Activated CD4-positive, alpha-beta T cell treated with anti-CD3 and anti-CD28 coated beads, Interleukin-2, amount 10 ng/mL, durations not matched to agents 24 days and 14 days (primary cell): Measurements from ENCODE around the gene GIMAP2. TPM values are rescaled to one million over a fixed set of nuclear protein-coding genes. Genes with fewer than 3 reads are reported as not detected.

Source experiments
- DNase-seq: peaks from one replicate; pipeline ENCODE4 v3.0.0; 2022
- H3K27ac Mint-ChIP-seq: one replicate; pipeline ENCODE4 v1.8.0; 2022; ENCODE audit warnings: mild to moderate bottlenecking, mixed read lengths
- H3K27me3 Mint-ChIP-seq: one replicate; pipeline ENCODE4 v1.8.0; 2022; ENCODE audit warnings: mixed read lengths
- H3K36me3 Mint-ChIP-seq: one replicate; pipeline ENCODE4 v1.8.0; 2022; ENCODE audit warnings: low read depth, mild to moderate bottlenecking, mixed read lengths
- H3K4me1 Mint-ChIP-seq: one replicate; pipeline ENCODE4 v1.8.0; 2021; ENCODE audit warnings: mixed read lengths
- H3K4me3 Mint-ChIP-seq: one replicate; pipeline ENCODE4 v1.8.0; 2022; ENCODE audit warnings: mild to moderate bottlenecking, moderate library complexity, mixed read lengths
- H3K9me3 Mint-ChIP-seq: one replicate; pipeline ENCODE4 v1.8.0; 2021; ENCODE audit warnings: mixed read lengths
- intact Hi-C: fragments of 100-400 bp; cut with micrococcal nuclease; formaldehyde crosslinking; loops from one replicate; pipeline ENCODE4 v1.15.1; 2023
- total RNA-seq: library from RNA; stranded (reverse); gene quantifications from 2 replicates; pipeline ENCODE4 v1.2.3, GENCODE V29; 2022

GIMAP2 gene
- total RNA-seq, 1 donor from 2014 or later = 28.2 TPM

DNA sequence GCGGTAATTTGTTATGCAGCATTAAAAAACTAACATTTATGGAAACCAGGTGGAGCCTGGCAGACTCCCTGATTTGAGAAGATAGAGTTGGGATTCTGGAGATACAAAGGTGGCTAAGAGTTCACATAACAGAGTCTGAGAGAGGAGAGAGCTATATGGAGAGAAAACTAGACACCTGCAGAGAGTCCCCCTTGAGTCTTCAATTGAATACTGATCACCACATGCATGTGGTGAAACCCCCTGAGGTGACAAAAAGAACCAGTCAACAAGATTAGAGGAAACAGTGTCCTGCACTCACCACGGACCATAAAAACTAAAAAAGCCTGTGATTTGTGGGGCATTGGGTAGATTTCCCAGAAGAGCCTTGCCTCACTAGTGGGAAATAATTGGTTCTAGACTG is 10.1 kb downstream of the GIMAP2 start:
- Mint-ChIP-seq H3K4me3 (no peak overlapping the region), H3K27me3 (no peaks in the 10 kb centered on the region), H3K27ac (no peak overlapping the region), H3K9me3 (peaks cover 30% of the 10 kb centered on the region), H3K4me1 (peaks cover 14% of the 10 kb centered on the region), H3K36me3 (peaks cover 77% of the 10 kb centered on the region)
- DNase-seq = no peak
- intact Hi-C loops = no loop called here

GRCh38 chr7:150703209-150703608 is 17.7 kb downstream of the GIMAP2 start:
- Mint-ChIP-seq H3K27me3 (no peaks in the 10 kb centered on the region), H3K9me3 (peaks cover 50% of the 10 kb centered on the region), H3K36me3 (peaks cover 65% of the 10 kb centered on the region), H3K4me1 (peaks cover 2% of the 10 kb centered on the region), H3K4me3 (no peak overlapping the region), H3K27ac (no peak overlapping the region)
- intact Hi-C loops = no loop called here
- DNase-seq = no peak

- H3K4me3 Mint-ChIP-seq = peak overlapping the region; percentile 89
- peak overlapping the region; percentile 87 for H3K27ac Mint-ChIP-seq
- no peaks in the 10 kb centered on the region for H3K27me3 Mint-ChIP-seq
- intact Hi-C loops = loop anchor here (5.0 kb wide), 1 partner anchor 83 kb away; the partner anchor contains the start of gene GIMAP6
- peaks cover 53% of the 10 kb centered on the region for H3K36me3 Mint-ChIP-seq
- peaks cover 16% of the 10 kb centered on the region for H3K9me3 Mint-ChIP-seq
- H3K4me1 Mint-ChIP-seq = peaks cover 45% of the 10 kb centered on the region
- peak; percentile 69 for DNase-seq
Observed at GRCh38 chr7:150715293-150715692, 29.8 kb downstream of the GIMAP2 start.

DNA sequence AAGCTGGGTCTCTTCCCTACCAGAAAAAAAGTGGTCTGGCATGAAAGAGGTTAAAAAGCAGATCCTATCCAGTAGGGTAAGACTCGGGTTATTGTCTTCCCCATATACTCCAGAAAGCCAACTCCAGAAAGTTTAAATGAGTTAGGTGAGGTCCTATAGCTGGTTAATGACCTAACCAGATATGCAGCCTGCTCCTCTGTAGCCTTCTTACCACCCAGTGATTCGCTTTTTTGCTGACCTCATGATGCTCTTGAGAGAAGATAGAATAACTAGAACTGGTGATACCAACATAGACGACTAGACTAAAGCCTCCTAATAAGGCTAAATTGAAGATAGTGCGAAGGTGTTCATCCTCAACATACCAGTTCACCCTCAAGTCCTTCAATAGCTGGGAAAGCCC is 30.2 kb downstream of the GIMAP2 start:
- H3K4me1 Mint-ChIP-seq = peaks cover 47% of the 10 kb centered on the region
- intact Hi-C loops = loop anchor here (1.0 to 5.0 kb wide), 4 partner anchors 29 to 83 kb away; partner anchors contain the start of gene GIMAP6
- no peaks in the 10 kb centered on the region for H3K27me3 Mint-ChIP-seq
- H3K36me3 Mint-ChIP-seq = peaks cover 56% of the 10 kb centered on the region
- peak overlapping the region; percentile 89 for H3K4me3 Mint-ChIP-seq
- H3K9me3 Mint-ChIP-seq = peaks cover 16% of the 10 kb centered on the region
- peak overlapping the region; percentile 87 for H3K27ac Mint-ChIP-seq
- no peak for DNase-seq

GRCh38 chr7:150716368-150716767 is 30.9 kb downstream of the GIMAP2 start, which contains the start of gene GIMAP1:
Gene GIMAP1 (plus strand): TSS chr7:150716613. CDS start chr7:150719048, 2,435 bp downstream.
- Mint-ChIP-seq H3K27ac (peak within 1 kb of the TSS; percentile 87), H3K4me3 (peak within 1 kb of the TSS; percentile 89), H3K4me1 (peaks cover 52% of the 10 kb centered on the region), H3K27me3 (no peaks in the 10 kb centered on the region), H3K36me3 (peaks cover 62% of the 10 kb centered on the region), H3K9me3 (peaks cover 16% of the 10 kb centered on the region)
- intact Hi-C loops = loop anchor here (1.0 to 5.0 kb wide), 4 partner anchors 30 to 84 kb away; partner anchors contain the start of gene GIMAP6
- DNase-seq = peak; percentile 91

DNA sequence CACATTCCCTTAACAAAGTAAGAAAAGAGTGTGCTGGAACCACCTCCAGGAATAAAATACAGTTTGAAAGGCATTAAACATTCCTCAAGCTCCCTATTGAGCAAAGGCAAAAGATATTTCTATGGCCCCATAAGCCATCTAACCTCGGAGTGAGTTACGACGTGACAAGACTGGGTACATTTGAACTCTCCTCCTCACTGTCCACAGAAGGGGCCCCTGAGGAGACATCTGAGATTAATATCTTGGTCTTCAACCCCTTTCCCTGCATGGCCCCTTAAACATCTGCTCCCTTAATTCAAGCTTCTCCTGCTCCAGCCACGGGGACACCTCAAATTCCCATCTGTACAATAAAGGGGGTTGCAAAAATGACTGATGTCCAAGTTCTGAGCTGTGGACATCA is 31.4 kb downstream of the GIMAP2 start:
- Mint-ChIP-seq H3K9me3 (peaks cover 16% of the 10 kb centered on the region), H3K4me3 (peak overlapping the region; percentile 89), H3K36me3 (peaks cover 68% of the 10 kb centered on the region), H3K27ac (peak overlapping the region; percentile 87), H3K27me3 (no peaks in the 10 kb centered on the region), H3K4me1 (peaks cover 56% of the 10 kb centered on the region)
- intact Hi-C loops = loop anchor here (1.0 to 5.0 kb wide), 4 partner anchors 30 to 85 kb away; partner anchors contain the start of gene GIMAP6
- peak; percentile 59 for DNase-seq

- peaks cover 70% of the 10 kb centered on the region for H3K36me3 Mint-ChIP-seq
- no peaks in the 10 kb centered on the region for H3K27me3 Mint-ChIP-seq
- H3K9me3 Mint-ChIP-seq = peaks cover 8% of the 10 kb centered on the region
- intact Hi-C loops = loop anchor here (1.0 to 5.0 kb wide), 4 partner anchors 14 to 86 kb away; partner anchors contain the start of gene GIMAP6
- peak; percentile 78 for DNase-seq
- H3K4me3 Mint-ChIP-seq = peak overlapping the region; percentile 89
- peaks cover 63% of the 10 kb centered on the region for H3K4me1 Mint-ChIP-seq
- peak overlapping the region; percentile 87 for H3K27ac Mint-ChIP-seq
Observed at GRCh38 chr7:150717814-150718420, 32.4 kb downstream of the GIMAP2 start.

DNA sequence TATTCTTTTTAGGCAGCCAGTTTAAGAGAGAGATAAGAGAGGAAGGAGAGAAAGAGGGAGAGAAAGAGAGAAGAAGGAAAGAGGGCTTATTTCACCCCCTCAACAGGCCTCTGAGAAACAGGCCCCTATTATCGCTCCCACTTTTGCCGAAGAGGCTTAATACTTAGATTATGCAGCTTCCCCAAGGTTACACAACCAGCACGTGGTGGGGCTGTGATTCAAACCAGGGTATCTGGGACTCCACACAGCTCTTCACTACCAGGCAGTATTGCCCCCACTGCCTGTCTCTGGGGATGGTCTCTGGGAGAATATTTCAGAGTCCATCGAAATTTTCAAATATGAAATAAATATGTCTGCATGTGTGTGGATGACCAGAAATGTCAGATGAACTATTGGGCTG is 33.9 kb downstream of the GIMAP2 start:
- H3K36me3 Mint-ChIP-seq = peaks cover 75% of the 10 kb centered on the region
- H3K27me3 Mint-ChIP-seq = no peaks in the 10 kb centered on the region
- H3K9me3 Mint-ChIP-seq = no peaks in the 10 kb centered on the region
- H3K27ac Mint-ChIP-seq = peak overlapping the region; percentile 87
- intact Hi-C loops = loop anchor here (5.0 kb wide), 1 partner anchor 87 kb away; the partner anchor contains the start of gene GIMAP6
- H3K4me1 Mint-ChIP-seq = peaks cover 75% of the 10 kb centered on the region
- DNase-seq = no peak
- H3K4me3 Mint-ChIP-seq = peak overlapping the region; percentile 89

- intact Hi-C loops = loop anchor here (5.0 kb wide), 1 partner anchor 88 kb away; the partner anchor contains the start of gene GIMAP6
- DNase-seq = peak; percentile 53
- Mint-ChIP-seq H3K27me3 (no peaks in the 10 kb centered on the region), H3K4me3 (peak overlapping the region; percentile 89), H3K27ac (peak overlapping the region; percentile 87), H3K4me1 (peaks cover 70% of the 10 kb centered on the region), H3K36me3 (peaks cover 80% of the 10 kb centered on the region), H3K9me3 (no peaks in the 10 kb centered on the region)
Observed at GRCh38 chr7:150719960-150720891, 34.7 kb downstream of the GIMAP2 start.

- Mint-ChIP-seq H3K4me3 (peak overlapping the region; percentile 89), H3K36me3 (peaks cover 88% of the 10 kb centered on the region), H3K9me3 (peaks cover 7% of the 10 kb centered on the region), H3K27me3 (no peaks in the 10 kb centered on the region), H3K4me1 (peaks cover 62% of the 10 kb centered on the region), H3K27ac (peak overlapping the region; percentile 72)
- intact Hi-C loops = no loop called here
- DNase-seq = peak; percentile 62
Observed at GRCh38 chr7:150721970-150722373, 36.5 kb downstream of the GIMAP2 start.

- DNase-seq = peak; percentile 60
- H3K36me3 Mint-ChIP-seq = peaks cover 90% of the 10 kb centered on the region
- H3K4me1 Mint-ChIP-seq = peaks cover 63% of the 10 kb centered on the region
- peak overlapping the region; percentile 89 for H3K4me3 Mint-ChIP-seq
- no peaks in the 10 kb centered on the region for H3K27me3 Mint-ChIP-seq
- H3K9me3 Mint-ChIP-seq = peaks cover 11% of the 10 kb centered on the region
- intact Hi-C loops = no loop called here
- peak overlapping the region; percentile 72 for H3K27ac Mint-ChIP-seq
Observed at GRCh38 chr7:150722431-150722931, 37.0 kb downstream of the GIMAP2 start.

GRCh38 chr7:150723467-150723866 is 38.0 kb downstream of the GIMAP2 start:
- DNase-seq = no peak
- Mint-ChIP-seq H3K9me3 (peaks cover 19% of the 10 kb centered on the region), H3K36me3 (peaks cover 93% of the 10 kb centered on the region), H3K4me3 (peak overlapping the region; percentile 89), H3K4me1 (peaks cover 60% of the 10 kb centered on the region), H3K27me3 (no peaks in the 10 kb centered on the region), H3K27ac (peak overlapping the region; percentile 63)
- intact Hi-C loops = no loop called here

DNA sequence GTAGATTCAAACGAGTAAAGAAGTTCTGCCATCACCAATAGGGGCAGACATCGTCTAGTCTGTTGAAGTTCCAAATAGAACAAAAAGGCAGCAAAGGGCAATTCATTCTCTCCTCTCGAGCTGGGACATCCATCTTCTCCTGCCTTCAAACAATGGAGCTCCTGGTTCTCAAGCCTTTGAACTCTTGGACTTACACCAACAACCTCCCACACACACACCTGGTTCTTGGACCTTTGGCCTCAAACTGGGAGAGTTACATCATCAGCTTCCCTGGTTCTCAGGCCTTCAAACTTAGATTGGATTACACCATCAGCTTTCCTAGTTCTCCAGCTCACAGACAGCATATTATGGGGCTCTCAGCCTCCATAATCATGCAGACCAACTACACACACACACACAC is 41.9 kb downstream of the GIMAP2 start:
- Mint-ChIP-seq H3K4me3 (no peak overlapping the region), H3K9me3 (peaks cover 23% of the 10 kb centered on the region), H3K27ac (no peak overlapping the region), H3K4me1 (peaks cover 50% of the 10 kb centered on the region), H3K36me3 (peaks cover 65% of the 10 kb centered on the region), H3K27me3 (no peaks in the 10 kb centered on the region)
- DNase-seq = peak; percentile 50
- intact Hi-C loops = no loop called here
